Renal cortex interstitium (tissue), 11 donors: ENCODE measurements around the gene ZDHHC13. TPM values are rescaled to one million over a fixed set of nuclear protein-coding genes. Genes with fewer than 3 reads are reported as not detected.

Experiments used
- DNase-seq, 11 donors: peaks; one replicate each; pipeline ENCODE4 v3.0.0-alpha.2; 2013; ENCODE audit warnings: low read depth in 9 of 11, low spot score in 4 of 11; ENCODE audit errors: extremely low read depth in 1 of 11
- polyA plus RNA-seq, 3 donors: library from polyadenylated mRNA; unstranded; fragments of 120-200 nt; gene quantifications; one replicate each; pipeline ENCODE4 v1.2.1, GENCODE V29; 2013; ENCODE audit not compliant: insufficient read length in 3 of 3

The ZDHHC13 gene
- polyA plus RNA-seq, 3 donors = 15.8 to 19.1 (median 18.2) TPM

- DNase-seq = no peak
These were observed 39.9 kb downstream of the ZDHHC13 start for GRCh38 chr11:19156892-19157291.

- no peak for DNase-seq
These were observed 43.9 kb downstream of the ZDHHC13 start for GRCh38 chr11:19160847-19161246.

- no peak for DNase-seq
These were observed 44.7 kb downstream of the ZDHHC13 start for GRCh38 chr11:19161651-19162050.

GRCh38 chr11:19162951-19163505 is 46.1 kb downstream of the ZDHHC13 start:
- no peak for DNase-seq

GRCh38 chr11:19163617-19164016 is 46.6 kb downstream of the ZDHHC13 start:
- no peak for DNase-seq

GRCh38 chr11:19164230-19164855 is 47.4 kb downstream of the ZDHHC13 start:
- DNase-seq = no peak

GRCh38 chr11:19164881-19165280 is 47.9 kb downstream of the ZDHHC13 start:
- DNase-seq = no peak

GRCh38 chr11:19168090-19168489 is 51.1 kb downstream of the ZDHHC13 start:
- no peak for DNase-seq

- DNase-seq = no peak
These were observed 56.2 kb downstream of the ZDHHC13 start for GRCh38 chr11:19173004-19173689.

- no peak for DNase-seq
These were observed 57.1 kb downstream of the ZDHHC13 start for GRCh38 chr11:19173964-19174638.

- no peak for DNase-seq
These were observed 59.7 kb downstream of the ZDHHC13 start for GRCh38 chr11:19176629-19177186.

GRCh38 chr11:19181531-19182261 is 64.7 kb downstream of the ZDHHC13 start:
- DNase-seq = no peak

- no peak for DNase-seq
These were observed 66.7 kb downstream of the ZDHHC13 start for GRCh38 chr11:19183646-19184045.

- DNase-seq = no peak
These were observed 68.1 kb downstream of the ZDHHC13 start for GRCh38 chr11:19185036-19185435.

GRCh38 chr11:19185516-19186052 is 68.6 kb downstream of the ZDHHC13 start:
- DNase-seq = no peak

GRCh38 chr11:19187114-19187832 is 70.3 kb downstream of the ZDHHC13 start:
- no peak for DNase-seq

- DNase-seq = no peak
These were observed 70.9 kb downstream of the ZDHHC13 start for GRCh38 chr11:19187833-19188258.

- no peak for DNase-seq
These were observed 74.7 kb downstream of the ZDHHC13 start for GRCh38 chr11:19191530-19192169.
